ENCODE results near the gene ZBED6.
"Not testable (repeated sequence)": the region's sequence is repeated elsewhere in the genome, so short reads cannot be mapped to it uniquely, and the experiment has no call there.

Gene ZBED6

DNA sequence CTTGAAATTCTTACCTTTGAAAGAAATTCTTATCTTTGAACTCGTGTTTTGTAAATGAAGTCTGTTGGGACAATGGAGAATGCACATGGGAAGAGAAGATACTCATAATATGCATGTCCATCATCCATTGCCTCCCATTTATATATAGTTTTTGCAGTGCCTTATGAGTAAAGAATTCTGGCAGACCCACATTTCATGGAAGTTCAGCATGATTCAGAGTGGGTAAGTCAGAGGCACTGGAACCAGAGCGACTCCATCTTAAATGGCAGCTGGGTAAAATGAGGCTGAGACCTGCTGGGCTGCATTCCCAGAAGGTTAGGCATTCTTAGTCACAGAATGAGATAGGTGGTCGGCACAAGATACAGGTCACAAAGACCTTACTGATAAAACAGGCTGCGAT is 16.6 kb upstream of the ZBED6 start:
- no peak for DNase-seq

DNA sequence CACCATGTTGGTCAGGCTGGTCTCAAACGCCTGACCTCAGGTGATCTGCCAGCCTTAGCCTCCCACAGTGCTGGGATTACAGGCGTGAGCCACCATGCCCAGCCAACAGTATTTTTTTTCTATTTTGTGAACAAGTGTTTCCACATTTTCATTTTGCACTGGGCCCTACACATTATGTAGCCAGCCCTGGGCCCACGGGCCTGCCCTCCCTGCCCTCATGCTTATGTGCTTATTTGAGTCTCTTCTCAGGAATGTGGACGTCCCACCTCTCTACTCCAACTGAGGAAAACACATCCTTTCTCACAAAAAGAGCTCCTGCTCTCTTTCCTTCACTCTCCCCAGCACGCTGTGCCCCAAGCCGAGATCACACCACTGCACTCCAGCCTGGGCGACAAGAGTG is 13.5 kb upstream of the ZBED6 start:
- DNase-seq: no peak

DNA sequence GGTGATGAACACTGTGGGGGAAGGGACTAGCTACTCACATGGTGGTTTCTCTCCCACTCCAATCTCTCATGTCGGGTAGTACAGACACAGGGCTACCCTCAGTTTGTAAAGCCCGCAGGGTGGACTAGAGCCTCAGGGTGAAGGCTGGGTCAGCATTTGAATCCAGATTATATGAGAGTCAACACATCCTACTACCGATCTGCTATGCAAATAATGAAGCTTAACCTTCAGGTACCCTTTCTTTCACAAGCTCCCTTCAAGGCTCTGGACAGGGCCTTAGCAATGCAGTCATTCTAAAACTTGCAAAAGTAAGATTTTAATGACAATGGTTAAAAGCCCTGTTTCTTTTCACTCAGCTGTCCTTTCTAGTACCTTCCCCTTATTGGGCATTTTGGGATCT is 5.5 kb upstream of the ZBED6 start:
- DNase-seq: no peak

DNA sequence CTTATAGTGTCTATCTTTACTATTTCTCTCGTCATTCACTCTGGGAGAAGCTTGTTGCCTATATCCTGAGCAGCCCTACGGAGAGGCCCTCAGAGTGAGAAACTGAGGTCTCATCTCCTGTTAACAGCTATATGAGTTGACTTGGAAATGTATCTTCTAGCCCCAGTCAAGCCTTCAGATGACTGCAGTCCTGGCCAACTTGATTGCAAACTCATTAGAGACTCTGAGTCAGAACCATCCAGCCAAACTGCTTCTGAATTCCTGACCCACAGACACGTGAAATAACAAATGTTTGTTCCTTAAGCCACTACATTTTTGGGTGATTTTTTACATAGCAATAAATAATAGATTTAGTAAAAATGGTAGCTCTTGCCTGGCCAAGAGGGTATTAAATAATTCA is 3.9 kb upstream of the ZBED6 start:
- no peak for DNase-seq

DNA sequence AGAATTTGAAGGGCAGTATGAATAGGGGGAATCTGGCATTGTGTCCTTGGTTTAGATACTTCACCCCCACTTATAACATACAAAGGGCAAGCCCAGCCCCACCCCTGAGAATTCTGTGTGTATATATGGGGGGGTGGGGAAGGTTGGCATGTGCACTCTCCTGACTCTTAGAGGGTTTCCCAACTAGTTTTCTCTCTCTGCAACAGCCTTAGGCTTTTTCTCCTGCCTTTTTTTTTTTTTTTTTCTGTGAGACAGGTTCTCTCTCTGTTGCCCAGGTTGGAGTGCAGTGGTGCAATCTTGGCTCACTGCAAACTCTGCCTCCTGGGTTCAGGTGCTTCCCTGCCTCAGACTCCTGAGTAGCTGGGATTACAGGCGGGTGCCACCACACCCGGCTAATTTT is 2.9 kb upstream of the ZBED6 start:
- no peak for DNase-seq

DNA sequence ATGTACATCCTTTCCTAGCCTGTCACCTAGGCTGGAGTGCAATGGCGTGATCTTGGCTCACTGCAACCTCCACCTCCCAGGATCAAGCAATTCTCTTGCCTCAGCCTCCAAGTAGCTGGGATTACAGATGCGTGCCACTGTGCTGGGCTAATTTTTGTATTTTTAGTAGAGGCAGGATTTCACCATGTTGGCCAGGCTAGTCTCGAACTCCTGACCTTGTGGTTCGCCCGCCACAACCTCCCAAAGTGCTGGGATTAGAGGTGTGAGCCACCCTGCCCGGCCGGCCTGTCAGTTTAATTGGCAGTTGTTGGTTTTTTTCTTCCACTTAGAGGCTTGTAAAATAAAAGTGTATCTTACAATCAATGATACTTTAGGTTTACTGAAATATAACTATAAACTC is 1.9 kb upstream of the ZBED6 start:
- DNase-seq: not testable (repeated sequence)

DNA sequence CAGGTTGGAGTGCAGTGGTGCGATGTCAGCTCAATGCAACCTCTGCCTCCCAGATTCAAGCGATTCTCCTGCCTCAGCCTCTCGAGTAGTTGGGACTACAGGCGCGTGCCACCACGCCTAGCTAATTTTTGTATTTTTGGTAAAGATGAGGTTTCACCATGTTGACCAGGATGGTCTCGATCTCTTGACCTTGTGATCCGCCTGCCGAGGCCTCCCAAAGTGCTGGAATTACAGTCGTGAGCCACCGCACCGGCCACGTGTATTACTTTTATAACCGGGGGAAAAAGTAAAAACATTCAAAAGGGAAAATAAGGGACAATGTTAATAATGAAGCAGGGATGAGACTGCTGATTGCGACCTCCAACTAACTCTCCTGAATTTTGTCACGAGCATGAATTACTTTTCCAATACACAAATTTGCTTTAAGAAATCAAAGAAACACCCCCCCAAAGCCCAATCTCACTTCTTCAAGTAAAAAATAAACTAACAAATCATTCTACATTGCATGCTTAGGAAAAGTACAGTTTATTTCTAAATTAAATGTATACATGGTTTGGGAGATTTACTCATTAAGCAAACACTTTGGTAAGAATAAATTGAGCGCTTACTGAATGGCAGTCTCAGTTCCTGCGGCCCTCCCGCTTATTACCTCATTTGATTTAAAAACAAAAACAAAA is 521 bp upstream of the ZBED6 start:
- DNase-seq: no peak

DNA sequence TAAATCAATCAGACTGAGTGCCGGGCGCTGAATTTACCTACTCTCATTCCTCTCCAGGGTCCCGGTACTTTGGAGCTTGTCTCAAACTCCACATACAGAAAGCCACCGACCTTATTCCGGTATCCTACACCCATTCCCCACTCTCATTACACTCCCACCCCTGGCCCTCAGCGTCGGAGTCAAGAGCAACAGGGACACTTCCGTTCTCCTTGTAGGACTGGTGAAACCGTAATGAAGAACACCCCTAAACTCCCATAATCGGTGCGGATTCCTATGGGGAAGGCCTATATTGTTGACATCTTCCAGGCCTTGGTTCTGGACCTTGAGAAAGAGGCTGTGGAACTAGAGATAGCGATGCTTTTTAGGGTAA is 798 bp downstream of the ZBED6 start:
- DNase-seq: peak; percentile 75

DNA sequence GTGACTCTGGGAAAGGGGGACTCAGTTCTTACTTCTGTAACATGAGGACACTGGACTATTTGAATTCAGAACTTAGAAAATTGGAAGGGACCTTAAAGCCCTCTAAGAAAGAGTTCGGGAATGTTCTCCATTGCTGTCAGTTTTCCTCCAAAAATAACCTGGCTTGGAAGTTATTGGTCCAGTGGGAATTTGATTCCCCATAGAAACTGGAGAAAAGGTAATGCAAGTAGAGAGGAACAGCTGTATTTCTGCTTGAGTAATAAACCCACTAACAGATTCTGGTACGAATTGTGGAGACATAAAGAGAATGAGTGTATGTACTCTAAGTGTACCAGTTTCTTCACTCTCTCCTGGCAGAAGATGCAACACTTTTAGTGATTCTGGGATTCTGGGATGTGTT is 1.8 kb downstream of the ZBED6 start:
- no peak for DNase-seq

DNA sequence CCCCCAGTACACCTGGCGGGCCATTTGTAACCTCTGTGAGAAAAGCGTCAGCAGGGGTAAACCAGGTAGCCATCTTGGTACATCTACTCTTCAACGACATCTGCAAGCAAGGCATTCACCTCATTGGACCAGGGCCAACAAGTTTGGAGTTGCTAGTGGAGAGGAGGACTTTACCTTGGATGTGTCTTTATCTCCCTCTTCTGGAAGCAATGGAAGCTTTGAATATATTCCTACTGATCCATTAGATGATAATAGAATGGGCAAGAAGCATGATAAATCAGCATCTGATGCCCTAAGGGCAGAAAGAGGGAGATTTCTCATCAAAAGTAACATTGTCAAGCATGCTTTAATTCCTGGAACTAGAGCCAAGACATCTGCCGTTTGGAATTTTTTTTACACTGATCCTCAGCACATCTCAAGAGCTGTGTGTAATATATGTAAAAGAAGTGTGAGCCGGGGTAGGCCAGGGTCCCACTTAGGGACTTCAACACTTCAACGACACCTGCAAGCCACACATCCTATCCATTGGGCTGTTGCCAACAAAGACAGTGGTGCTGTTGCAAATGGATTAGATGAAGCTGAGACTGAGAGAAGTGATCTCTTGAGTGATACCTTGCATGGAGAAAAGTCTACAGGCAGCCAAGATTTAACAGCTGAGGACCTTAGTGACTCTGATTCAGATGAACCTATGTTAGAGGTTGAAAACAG is 2.7 kb downstream of the ZBED6 start:
- no peak for DNase-seq

DNA sequence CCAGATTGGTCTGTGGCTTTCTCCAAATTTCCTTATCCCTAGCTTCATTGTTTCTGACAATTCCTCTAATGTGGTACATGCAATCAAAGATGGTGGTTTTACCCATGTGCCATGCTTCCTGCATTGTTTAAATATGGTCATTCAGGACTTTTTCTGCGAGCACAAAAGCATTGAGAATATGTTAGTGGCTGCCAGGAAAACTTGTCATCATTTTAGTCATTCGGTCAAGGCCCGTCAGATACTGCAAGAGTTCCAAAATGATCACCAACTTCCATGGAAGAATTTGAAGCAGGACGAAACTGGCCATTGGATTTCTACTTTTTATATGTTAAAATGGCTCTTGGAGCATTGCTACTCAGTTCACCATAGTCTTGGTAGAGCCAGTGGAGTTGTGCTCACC is 3.7 kb downstream of the ZBED6 start:
- no peak for DNase-seq

DNA sequence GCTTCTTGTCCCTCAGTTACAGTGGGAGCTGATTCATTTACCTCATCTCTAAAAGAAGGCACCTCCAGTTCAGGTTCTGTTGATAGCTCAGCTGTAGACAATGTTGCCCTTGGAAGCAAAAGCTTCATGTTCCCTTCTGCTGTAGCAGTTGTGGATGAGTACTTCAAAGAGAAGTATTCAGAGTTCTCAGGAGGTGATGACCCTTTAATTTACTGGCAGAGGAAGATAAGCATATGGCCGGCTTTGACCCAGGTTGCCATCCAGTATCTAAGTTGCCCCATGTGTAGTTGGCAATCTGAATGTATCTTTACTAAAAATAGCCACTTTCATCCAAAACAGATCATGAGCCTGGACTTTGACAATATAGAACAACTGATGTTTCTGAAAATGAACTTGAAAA is 4.5 kb downstream of the ZBED6 start:
- no peak for DNase-seq

DNA sequence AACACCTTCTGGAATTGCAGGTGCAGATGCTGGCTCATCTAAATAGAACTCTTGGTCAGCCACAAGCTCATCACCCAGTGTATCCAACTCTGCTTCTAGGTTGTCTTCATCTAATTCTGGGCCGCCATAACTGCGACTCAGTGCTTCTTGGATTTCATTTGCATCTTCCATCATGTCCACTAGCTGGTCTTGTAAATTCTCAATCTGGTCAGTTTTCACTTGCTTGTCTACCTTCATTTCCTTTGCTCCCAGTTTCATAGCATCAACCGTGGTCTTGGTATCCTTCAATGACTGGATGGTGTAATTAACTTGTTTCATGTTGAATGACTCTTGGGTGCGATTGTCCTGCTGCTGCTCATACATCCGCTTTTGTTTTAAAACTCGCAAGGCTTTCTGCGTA is 10.3 kb downstream of the ZBED6 start:
- no peak for DNase-seq

DNA sequence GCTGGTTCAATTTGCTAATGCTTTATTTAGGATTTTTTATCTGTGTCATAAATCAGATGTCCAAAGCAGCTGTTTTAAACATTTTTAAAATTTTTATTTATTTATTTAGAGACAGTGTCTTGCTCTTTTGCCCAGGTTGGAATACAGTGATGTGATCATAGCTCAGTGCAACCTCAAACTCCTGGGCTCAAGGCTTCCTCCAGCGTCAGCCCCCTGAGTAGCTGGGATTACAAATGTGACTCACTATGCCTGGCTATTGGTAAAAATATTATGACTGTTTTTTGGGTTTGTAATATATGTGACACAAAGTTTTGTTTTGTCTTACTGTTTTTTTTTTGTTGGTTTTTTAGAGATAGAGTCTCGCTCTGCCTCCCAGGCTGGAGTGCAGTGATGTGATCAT is 11.8 kb downstream of the ZBED6 start:
- DNase-seq: no peak

DNA sequence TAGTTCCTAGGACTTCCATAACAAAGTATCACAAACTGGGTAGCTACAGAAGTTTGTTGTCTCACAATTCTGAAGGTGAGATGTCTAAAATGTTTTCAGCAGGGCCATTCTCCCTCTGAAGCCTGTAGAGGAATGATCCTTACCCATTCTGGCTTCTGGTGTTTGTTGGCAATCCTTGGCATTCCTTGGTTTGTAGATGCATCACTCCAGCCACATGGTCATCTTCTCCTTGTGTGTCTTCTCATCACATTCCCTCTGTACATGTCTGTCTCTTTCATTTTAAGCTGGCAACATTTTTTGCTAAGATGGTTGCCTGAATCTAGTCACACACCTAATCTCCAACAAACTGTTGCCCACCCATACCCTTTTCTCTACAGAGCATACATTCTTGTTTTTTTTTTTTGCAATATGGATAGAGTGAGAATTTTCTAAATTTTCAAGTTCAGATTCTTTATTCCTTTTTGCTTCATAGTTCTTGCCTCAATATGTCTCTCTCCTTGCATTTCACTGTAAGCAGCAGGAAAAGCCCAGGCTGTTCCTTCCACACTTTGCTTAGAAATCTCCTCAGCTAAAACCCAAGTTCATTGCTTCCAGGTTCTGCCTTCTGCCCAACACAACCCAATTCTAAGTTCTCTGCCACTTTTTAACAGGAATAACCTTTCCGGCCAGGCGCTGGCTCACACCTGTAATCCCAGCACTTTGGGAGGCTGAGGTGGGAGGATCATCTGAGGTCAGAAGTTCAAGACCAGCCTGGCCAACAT is 18.3 kb downstream of the ZBED6 start:
- DNase-seq: no peak

DNA sequence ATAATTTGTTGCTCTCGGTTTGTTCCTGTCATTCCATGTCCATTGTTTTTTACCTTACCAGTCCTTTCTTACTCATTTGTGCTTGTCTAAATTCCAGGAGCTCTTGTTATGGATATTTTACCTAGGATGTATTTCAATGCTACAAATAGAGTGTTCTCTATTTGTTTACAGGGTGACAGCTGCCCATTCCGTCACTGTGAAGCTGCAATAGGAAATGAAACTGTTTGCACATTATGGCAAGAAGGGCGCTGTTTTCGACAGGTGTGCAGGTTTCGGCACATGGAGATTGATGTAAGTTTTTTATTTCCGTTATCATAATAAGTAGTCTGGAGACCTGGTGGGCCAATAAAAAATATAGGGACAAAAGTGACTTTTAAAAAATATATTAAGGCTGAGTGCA is 23.0 kb downstream of the ZBED6 start:
- DNase-seq: no peak

DNA sequence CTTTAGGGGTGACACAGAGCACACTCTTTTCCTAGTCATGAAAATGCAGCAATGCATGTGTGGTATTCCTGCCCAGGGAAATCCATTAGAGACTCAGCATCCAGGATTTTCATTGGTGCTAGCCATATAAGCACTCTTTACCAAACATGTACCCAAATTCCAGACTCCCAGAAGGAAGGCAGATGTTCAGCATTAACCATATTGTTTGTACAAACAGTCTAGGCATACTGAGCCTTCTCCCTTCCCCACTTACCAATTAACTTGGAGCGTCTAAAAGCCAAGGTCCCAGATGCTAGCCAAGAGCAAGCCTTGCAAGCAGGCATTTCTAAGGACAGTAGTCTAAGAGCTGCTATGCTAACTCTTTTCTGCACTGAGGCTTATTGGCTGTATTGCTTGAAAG is 27.9 kb downstream of the ZBED6 start:
- peak; percentile 43 for DNase-seq

DNA sequence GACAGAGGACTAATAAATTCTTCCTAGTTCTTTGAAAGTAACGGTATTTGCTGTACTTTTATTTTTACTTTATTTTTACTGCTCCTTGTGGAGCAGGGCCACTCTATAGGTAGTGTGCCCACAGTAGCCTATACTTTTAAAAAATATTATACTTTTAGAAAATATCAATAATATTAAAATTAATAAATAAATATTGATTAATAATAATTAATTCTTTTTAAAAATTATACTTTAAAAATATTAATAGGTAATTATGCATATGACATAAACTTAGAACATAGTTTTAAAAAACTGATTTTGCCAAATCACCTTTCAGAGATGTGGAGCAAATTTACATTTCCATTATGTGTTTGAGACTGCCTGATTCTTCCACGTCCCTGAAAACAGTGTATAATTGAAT is 30.8 kb downstream of the ZBED6 start:
- no peak for DNase-seq

DNA sequence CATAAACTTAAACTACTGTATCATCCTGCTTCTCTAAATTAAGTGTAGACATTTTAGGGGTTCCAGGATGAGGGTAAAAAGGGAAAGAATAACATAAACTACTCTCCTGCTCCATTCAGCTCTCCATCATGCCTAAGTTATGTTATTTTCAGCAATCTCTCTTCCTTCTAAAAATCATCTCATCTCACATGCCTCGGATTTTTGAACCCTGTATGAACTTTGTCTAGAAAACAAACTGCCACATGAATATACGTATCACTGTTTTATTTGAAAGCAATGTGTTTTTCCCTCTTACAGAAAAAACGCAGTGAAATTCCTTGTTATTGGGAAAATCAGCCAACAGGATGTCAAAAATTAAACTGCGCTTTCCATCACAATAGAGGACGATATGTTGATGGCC is 32.6 kb downstream of the ZBED6 start:
- no peak for DNase-seq

DNA sequence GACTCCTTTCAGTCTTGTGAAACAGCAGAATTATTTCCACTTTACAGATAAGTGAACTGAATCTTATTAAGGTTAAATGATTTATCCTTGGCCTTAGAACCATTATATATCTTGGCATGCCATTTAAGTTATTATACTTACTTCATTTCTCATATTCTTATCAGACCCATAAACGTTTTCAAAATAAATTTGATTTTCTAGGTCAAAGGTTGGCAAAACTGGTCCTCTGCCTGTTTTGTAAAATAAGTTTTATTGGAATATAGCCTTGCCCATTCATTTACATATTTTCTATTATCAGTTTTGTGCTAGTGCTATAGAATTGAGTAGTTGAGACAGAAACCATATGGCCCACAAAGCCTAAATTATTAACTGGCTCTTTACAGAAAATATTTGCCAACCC is 33.1 kb downstream of the ZBED6 start:
- no peak for DNase-seq

DNA sequence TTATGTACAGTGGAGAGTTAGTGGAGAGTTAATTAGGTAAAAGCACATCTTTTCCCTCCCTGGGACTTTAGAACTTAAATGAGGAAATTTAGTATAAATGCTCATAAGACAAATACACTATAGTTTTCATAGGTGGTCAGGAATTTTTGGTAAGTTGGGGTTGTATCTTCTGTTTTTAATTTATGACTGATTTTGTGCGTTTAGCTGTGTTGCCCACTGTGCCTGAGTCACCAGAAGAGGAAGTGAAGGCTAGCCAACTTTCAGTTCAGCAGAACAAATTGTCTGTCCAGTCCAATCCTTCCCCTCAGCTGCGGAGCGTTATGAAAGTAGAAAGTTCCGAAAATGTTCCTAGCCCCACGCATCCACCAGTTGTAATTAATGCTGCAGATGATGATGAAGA is 33.8 kb downstream of the ZBED6 start:
- not testable (repeated sequence) for DNase-seq

DNA sequence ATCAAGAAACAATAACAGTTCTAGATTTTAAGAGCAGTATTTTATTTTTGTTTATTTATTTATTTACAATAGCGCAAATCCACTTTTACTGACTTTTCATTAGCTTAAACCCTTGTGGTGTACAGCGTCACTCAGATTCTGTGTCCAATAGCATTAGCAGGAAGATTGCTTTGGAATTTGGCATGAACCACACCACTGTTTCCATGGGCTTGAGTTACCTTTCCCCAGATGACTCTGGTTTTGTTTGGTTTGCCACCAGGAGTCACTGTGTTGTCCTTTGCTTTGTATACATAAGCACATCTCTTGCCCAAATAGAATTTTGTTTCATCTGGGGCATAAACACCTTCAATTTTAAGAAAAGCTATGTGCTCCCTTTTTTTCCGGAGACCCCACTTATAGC is 40.1 kb downstream of the ZBED6 start:
- DNase-seq: no peak

DNA sequence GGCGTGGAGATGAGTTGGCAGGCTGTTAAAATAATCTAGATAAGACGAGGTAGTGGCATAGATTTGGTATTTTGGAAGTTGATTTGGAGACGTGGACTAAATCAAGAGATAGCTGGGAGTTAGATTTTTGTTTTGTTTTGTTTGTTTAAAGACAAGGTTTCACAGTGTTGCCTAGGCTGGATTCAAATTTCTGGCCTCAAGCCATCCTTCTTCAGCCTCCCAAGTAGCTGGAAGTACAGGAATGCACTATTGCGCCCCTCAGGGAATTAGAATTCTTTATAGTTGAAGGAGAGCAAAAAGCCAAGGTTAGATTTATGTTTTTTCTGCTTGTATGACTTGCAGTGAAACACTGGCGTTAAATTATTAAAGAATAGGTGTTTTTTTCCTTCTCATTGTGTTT is 43.7 kb downstream of the ZBED6 start:
- DNase-seq: no peak

DNA sequence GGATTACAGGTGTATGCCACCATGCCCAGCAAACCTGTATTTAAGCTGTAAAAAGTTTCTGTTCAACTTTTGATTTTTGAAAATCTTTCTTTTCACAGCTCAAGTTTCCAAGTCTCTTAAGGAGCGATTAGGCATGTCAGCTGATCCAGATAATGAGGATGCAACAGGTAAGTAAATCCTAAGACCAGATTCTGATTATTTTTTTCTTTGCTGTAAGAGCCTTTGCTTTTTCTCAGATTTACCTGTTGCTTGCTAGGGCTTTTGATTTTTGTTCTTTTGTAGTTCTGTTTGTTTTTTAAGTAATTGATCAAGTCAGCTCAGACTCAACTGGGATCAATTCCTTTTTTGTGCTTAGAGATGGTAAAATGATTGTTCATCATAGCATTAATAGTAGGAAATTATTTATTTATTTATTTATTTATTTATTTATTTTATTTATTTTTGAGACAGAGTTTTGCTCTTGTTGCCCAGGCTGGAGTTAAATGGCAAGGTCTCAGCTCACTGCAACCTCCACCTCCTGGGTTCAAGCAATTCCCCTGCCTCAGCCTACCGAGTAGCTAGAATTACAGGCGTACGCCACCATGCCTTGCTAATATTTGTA is 44.9 kb downstream of the ZBED6 start:
- no peak for DNase-seq
